NCI-H345 treated with DMSO at 0.1 percent for 48 hours (cell line): ENCODE results near the gene HAPSTR1.
"Not testable (repeated sequence)": the region's sequence is repeated elsewhere in the genome, so short reads cannot be mapped to it uniquely, and the experiment has no call there.

ENCODE experiments used
- DNase-seq: peaks from one replicate; lab custom pipeline; 2025; ENCODE audit not compliant: unreplicated experiment; lab: John Stamatoyannopoulos, UW

Gene HAPSTR1

DNA sequence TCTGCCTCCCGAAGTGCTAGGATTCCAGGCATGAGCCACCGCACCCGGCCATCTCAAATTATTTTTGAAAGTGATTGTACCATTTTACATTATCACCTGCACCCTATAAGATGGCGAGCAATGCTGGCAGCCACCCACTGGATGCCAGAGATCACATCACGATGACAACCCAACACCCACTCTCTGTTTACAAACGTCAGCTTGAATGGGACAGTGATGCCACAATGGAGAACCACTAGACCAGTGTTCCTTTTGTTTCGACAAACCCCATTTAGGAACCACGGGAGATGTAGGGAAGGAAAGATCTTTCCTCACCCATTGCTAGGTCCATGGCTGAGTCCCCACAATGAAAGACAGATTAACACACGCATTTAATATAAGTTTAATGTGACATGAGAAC, 20.1 kb upstream of the HAPSTR1 start:
- no peak for DNase-seq

DNA sequence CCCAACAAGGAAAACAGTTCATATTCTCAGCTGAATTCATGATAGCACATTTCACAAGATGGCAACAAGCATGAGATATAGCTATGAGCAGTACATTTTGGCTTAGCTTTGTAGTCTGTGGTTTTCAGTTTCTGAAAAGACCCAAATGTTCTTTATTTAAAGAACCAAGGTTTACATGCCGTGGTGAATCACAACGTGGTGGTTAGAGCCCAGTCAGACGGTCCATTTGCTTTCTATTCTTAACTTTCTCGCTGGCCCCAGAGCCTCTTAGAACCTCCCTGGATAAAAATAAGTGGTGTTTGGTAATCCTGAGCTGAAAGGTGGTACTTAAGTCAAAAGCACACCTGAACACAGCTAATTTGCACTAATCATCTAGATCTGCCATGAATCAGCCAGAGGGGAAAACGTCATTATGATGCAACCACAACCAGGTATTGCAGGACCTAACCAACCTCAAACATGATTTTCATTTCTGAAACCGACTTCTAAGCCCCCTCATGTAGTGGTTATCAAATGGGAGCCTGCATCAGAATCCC, 18.6 kb upstream of the HAPSTR1 start:
- no peak for DNase-seq

DNA sequence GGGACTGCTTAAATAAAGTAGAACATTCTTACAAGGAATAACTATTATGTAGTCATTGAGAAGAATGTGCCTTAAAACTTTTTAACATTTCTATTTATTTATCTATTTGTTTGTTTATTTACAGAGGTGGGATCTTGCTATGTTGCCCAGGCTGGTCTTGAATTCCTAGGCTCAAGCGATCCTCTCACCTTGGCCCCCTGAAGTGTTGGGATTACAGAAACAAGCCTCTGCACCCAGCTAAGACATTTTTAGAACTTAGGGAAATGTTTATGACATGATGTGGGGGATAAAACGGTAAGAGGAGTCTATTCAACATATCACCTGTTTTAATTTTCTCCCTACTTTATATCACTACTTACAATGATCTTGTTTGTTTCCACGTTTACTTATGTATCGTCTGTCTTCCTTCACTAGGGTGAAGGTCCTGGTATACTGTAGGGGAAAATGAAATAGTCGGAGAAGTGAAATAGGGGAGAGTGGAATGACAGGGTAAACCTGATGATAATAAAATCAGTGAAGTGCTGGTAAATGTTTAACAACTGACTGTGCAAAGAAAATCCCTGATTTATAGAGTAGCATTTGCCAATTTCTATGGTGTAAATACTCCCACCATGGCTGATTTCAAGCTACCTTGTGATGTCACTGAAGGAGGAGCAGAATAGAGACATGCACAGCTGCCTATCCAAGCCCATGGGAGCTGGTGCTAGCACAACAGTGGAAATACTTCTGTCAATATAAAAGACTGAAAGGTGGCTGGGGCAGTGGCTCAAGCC, 16.0 kb upstream of the HAPSTR1 start:
- DNase-seq: no peak

DNA sequence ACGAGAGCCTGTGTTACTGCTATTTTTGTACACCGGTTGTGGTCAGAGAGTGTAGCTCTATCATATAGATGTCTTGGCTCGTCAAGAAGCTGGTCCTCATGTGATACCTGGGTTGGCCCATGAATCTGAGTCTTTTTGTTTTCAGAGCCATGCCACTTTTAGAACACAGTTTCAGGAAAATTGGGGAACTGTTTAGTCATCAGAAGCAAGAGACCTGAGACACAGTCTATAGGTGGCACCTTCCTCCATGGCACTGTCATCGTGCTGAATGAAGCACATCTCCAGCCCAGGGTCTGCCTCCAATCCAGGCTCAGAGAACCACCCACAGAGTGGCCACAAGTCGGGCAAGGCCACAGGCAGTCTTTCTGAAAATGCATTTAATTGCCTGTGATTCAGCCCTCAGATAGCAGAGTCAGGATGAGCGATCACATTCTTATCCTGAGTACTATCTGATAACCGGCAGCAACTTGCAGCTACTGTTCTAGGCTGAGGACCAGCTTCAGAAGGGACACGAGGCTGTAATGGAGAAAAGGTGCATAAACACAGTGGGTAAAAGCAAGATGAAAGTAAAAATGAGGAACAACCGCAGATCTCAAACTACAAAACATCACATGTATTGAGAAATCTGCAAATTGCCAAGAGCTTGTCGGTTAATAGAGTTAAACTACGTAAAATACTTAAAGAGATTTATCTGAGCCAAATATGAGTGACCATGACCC, 14.2 kb upstream of the HAPSTR1 start:
- DNase-seq: no peak

DNA sequence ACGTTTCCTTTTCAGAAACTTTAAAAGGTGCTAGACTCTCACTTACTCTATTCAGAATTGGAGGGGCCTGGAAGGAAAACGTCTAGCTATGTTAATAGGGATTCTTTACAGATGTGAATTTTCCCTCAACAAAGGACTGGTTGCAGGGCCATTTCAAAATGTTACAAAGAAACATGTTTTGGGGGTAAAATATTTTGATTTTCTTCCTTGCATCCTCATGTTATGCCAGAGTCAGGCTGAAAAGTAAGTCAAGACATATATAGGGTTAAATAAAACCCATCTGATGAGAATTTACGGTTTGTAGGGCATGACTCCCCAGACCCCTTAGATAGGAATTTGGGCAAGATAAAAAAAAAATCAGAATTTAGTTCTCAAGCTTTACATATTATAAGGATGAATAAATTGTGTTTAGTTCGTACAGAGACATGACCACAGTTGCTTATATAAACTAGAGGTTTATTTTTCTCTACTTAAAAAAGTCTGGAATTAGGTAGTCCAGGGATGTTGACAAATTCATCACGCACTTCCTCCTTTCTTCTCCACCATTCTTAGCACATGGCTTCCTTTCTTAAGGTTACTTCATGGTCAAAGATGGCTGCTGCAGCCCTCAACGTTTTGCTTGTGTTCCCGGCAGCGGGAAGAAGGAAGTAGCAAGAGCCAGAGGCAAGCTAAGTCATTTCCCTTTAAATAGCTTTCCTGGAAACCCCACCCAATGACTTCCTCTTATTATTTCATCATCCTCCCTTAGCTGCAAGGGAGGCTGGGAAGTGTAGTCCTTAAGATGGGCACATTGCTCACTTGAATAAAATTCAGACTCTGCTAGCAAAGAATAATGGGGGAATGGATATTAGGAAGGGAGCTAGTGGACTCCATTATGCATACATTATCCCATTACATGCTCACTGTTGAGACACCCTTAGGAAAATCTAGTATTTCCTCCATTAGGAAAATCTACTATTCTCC, 12.7 kb upstream of the HAPSTR1 start:
- not testable (repeated sequence) for DNase-seq

DNA sequence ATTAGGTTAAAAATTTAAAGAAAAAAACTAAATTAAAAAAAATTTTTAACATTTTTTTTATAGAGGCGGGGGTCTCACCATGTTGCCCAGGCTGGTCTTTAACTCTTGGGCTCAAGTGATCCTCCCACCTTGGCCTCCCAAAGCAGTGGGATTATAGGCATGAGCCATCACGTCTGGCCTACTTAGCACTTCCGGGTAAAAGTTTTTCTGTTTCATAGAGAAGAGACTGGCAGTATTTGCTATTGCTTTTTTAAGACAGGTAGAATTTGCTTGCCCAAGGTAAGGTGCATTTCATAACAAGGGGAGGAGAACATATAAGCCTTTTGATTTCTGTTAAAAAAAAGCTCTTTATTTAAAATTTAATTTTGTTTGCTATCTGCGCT, 12.0 kb upstream of the HAPSTR1 start:
- no peak for DNase-seq

DNA sequence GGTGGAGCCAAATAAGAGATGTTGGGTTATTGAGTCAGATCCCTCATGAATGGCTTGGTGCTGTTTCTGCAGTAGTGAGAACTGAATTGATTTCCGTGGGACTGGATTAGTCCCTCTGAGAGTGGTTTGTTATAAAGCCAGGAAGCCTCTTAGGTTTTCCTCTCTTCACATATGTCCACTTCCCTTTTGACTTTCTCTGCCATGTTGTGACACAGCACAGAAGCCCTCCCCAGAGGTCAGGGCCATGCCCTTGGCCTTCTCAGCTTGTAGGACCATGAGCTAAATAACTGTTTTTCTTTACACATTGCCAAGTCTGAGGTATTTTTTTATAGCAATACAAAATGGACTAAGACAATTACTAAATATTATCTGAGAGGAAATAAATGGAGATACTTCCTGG, 10.3 kb upstream of the HAPSTR1 start:
- no peak for DNase-seq

DNA sequence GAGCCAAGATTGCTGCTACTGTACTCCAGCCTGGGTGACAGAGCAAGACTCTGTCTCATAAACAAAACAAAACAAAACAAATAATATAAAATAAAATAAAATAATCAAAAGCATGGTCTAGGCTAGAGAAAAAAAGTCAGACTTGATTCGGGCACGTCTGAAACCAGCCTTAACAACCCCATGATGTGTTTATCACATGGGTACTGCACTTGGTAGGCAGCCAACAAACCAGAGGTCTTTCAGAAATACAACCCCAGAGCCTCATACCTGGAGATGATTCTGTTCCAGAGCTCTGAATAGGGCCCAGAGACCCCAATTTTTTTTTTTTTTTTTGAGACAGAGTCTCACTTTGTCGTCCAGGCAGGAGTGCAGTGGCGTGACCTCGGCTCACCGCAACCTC, 9.6 kb upstream of the HAPSTR1 start:
- no peak for DNase-seq

DNA sequence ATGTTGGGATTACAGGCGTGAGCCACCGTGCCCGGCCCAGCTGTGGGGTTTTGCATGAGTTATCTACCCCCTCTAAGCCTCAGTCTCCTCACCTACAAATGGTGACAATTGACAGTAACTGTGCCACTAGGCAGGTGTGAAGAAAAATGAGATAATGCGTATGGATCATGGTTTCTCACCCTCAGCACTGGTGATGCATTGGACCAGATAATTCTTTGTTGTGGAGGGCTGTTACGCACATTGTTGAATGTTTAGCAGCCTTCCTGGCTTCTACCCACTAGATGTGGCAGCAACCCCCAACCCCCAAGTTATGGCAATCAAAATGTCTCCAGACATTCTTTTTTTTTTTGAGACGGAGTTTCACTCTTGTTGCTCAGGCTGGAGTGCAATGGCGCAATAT, 9.0 kb upstream of the HAPSTR1 start:
- DNase-seq: no peak

DNA sequence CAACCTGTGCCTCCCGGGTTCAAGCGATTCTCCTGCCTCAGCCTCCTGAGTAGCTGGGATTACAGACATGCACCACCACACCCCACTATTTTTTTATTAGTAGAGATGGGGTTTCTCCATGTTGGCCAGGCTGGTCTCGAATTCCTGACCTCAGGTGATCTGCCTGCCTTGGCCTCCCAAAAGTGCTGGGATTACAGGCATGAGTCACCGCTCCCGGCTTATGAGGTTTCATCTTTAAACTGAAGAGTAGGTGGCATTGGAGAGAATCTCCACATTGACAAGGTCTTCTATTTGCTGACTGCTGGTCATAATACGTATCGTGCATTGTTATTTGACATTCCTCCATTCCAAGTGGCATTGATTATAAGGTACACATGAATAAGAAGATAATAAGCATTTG, 3.7 kb upstream of the HAPSTR1 start:
- not testable (repeated sequence) for DNase-seq

DNA sequence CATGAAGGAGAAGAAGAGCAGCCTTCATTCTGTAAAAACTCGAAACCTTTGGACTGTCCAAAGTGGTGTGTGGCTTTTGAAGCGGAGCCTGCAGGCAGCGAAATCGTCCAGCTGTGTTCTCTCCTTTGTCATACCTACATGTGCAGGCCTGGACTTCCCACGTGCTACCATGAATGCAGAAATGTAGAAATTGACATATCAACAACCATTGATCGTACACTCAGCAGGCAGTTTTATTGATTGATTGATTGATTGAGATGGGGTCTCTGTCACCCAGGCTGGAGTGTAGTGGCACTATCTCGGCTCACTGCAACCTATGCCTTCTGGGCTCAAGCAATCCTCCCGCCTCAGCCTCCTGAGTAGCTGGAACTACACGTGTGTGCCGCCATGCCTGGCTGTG, 2.6 kb upstream of the HAPSTR1 start:
- DNase-seq: no peak

DNA sequence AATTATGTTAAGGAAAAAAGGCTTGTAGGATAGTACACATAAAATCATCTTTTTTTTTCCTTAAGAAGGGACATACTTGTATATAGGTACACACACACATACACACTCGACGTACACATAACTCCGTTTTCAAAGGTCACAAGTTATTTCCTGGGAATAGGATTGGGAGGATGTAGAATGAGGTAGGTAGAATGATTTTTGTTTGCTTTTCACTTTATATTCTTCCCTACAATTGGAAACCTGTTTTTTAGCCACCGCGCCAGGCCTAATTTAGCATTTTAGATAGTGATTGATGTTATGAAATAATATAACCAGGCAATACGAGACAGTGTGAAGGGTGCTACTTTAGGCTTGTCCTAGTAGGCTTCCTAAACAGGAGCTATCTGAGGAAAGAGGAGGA, 1.8 kb upstream of the HAPSTR1 start:
- DNase-seq: no peak

DNA sequence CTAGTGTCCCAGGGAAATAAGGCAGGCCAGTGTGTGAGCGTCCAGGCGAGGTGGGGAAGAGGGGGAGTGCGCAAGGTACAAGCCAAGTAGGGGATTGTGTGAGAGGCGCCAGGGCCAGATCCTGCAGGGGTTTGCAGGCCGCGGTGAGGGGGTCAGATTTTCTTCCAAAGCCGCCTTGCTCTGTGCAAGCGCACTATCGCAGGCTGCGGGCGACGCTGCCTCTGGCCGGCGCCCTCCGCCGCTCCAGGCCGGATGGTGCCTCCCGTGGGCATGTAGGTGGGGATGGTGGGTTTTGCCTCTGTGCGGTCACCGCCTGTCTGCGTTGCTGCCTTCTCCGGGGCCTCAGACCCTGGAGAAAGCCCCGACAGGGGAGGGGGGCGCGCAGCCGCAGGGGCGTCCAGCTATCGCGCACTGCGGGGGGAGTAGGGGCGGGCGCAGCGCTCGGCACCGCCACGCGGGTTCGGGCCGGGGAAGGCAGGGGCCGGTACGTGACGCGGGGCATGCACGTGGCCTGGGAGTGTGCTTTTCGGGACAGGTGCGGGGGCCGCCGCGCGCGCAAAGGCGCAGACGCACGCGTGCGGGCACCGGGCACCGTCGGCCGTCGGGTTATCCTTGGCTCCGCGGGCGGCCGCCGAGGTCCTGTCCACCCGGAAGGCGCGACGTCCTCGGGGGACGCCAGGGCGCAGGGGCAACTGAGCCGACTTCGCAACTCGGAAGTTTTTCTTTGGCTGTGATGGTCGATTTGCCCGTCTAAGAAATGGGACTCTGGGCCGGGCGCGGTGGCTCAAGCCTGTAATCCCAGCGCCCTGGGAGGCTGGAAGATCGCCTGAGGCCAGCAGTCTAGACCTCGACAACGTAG, 1.1 kb upstream of the HAPSTR1 start:
- no peak for DNase-seq

DNA sequence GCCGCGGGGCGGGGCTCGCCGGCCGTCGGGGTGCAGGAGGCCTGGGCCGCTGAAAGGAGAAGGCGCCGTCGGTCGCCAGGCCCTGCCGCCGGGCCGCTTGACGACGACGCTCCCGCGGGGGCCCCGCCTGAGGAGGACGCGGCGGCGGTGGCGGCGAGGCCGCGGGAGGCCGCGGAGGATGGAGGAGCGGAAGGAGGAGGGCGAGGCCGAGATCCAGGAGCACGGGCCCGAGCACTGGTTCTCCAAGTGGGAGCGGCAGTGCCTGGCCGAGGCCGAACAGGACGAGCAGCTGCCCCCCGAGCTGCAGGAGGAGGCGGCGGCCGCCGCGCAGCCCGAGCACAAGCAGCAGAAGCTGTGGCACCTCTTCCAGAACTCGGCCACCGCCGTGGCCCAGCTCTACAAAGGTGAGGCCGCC, 430 bp downstream of the HAPSTR1 start:
- no peak for DNase-seq

DNA sequence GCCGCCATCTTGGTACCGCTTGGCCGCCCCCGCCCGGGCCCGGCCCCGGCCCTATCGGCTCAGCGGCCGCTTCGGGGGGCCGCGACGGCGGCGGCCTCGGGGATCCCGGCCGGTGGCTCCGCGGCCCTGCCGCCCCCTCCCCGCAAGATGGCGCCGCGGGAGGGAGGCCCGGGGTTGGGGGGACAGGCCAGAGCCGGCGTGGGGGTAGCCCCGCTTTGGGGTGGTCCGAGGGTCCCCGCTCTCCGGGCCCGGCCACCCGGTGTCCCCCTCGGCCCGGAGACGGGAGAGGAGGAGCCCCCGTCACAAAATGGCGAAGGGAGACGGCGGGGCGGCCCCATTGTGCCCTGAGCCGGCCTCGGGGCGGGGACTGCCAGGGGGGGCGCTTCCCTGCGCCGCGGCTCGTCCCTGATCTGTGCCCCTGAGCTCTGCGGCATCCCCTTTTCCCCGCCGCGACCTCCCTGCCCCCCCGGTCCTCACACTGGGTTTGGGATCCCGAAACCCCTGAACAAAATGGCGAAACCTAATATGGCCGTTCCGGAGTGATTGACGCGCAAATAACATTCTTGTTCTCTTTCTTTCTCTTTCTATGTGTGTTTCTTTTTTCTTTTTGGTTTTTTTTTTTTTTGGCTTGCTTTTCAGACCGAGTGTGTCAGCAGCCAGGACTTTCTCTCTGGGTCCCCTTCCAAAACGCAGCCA, 986 bp downstream of the HAPSTR1 start:
- DNase-seq: no peak

DNA sequence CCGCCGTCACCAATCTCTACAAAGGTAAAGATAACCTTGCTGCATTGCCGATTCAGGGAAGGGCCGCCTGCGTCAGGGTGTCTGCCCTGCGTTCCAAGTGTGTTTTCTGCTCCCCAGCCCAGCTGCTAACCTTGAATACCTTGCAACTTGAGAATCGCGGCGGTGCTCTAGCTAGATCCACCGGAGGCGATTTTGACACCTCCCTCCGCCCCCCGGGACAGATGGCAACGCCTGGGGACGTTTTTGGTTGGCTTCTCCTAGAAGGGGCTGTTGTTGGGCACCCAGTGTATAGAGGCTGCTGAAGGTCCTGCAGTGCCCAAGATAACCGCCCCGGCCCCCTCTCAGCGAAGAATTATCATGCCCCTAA, 1.5 kb downstream of the HAPSTR1 start:
- DNase-seq: no peak

DNA sequence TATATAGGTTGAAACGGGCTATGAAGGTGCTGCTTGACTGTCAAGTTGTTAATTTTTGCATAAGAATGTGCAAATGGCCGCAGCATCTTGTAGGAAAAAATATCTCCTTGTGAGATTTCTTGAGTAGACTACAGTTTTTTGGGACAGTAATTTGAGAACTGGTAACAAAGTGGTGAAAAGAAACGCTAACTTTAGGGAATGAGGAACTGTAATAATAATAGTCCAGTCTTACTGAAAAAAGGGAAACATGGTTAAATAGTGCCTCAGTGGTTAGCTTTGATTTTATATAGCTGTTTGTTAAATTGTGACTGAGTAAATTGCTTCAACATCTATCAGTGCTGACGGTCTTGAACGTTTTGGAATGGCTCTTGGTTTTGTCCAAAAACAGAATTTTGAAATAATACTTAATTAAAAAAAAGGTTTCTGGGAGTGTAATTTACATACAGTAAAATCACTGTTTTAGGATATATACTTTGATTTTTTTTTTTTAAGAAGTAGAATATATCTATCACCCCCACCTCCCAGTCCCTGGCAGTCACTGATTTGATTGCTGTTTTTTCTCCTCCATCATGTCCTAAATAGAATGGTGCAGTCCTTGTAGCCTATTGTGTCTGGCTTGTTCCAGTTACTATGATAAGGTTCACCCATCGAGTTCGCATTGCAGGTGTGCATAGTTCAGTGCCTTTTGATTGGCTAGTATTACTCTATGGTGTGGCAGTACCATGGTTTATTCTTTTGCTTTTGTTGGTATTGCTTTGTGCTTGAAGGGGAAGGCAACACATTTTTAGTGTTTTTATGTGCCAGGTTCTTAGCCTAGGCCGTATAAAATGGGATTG, 2.8 kb downstream of the HAPSTR1 start:
- DNase-seq: no peak

DNA sequence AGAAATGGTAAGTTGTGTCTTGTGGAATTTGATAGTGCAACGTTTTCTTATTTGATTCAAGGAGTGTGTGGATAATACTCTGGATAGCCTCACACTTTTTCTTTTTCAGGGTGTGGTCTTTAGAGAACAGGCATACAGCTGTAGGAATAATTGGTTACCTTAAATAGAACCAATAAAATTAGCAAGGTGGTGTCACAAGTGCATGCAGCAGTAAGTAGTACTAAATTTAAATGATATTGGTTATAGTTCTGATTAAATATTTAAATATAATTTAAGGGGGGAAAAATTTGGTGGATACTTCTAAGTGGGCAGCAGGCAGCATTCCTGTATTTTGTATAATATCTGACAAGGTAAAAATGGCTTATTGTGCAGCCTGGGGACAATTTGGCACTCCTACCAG, 3.7 kb downstream of the HAPSTR1 start:
- no peak for DNase-seq
